ENCODE data around the gene FBF1.

FBF1 gene, protein sequence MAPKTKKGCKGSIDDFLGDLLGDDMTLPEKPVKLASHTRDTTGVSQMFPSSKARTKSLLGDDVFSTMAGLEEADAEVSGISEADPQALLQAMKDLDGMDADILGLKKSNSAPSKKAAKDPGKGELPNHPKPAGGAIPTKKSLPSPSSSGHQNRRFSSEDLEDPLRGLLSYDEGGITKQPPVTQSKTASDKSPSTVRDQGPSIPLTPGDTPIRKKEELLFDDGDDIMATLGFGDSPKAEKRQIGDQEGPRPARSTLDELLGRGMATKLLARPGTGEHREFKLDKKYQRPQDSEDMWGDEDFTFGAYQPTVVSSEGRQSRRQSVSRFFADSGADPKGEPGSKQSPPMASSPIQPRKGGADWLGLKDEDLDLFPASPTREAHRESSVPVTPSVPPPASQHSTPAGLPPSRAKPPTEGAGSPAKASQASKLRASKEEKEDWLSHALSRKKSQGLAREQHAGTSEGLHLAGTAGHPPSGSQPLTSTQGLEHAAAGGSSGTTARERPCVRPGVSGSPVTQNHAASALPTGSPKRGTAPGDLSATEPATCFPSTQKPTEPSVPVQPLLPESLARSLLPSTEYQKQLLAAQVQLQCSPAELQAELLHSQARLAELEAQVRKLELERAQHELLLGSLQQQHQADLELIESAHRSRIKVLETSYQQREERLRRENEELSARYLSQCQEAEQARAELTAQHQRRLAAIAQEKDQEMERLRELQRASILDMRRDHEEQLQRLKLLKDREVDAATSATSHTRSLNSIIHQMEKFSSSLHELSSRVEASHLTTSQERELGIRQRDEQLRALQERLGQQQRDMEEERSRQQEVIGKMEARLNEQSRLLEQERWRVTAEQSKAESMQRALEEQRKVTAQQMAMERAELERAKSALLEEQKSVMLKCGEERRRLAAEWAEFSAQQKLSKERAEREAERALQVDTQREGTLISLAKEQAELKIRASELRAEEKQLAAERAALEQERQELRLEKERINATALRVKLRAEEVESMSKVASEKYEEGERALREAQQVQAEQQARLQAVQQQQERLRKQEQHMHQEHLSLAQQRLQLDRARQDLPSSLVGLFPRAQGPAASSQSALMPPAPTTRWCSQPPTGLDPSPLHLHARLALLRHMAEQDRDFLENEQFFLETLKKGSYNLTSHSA

DNA sequence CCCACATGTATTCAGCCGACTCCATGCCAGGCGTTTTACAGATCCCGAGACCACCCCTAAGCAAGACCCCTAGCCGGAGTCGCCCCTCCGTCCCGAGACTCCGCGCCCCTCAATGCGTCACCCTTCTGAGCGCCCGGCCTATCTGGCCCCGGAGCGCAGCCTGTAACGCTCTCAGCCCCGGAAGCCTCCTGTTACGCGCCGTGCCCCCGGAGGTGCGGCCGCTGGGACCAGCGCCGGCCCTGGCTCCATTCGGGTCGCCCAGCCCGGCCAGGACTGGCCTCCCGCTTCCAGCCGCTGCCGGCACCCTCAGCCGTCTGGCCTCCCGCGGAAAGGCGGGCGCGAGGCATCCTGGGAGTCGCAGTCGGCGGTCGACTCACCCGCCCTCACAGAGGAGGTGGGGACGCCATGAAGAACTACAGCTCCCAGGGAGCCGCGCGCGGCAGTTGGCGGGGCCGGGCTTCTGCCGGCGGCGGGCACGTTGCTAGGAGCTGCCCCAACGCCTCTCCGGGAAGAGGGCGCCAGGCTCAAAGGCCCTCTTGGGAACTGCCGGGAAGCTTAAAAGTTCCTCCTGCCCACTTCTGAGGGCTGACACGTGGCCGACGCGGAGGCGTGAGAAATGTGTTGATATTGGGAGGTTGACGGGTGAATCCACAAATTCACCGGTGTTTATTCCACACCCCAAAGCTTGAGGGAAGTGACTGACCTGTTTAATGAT, at the start of gene FBF1:
FBF1 (minus strand) TSS at position 316 of the 715 bp plus-strand sequence. CDS start 2,893 bp downstream, outside the sequence.
- no peak for TF ChIP-seq ZNF8 (CRISPR knock-in tag; IDR thresholded peaks at IDR 0.05)
- TF ChIP-seq ESRRG (CRISPR knock-in tag; IDR thresholded peaks at IDR 0.05) = 0 out of 2 replicates have a peak, but pooled peaks have one; percentile 68
- TF ChIP-seq OSR1 (CRISPR knock-in tag; IDR thresholded peaks at IDR 0.05) = no peak
- no peak for TF ChIP-seq BACH2 (CRISPR knock-in tag; IDR thresholded peaks at IDR 0.05; ENCODE audit: borderline replicate concordance)
- TF ChIP-seq, protein P1, sequence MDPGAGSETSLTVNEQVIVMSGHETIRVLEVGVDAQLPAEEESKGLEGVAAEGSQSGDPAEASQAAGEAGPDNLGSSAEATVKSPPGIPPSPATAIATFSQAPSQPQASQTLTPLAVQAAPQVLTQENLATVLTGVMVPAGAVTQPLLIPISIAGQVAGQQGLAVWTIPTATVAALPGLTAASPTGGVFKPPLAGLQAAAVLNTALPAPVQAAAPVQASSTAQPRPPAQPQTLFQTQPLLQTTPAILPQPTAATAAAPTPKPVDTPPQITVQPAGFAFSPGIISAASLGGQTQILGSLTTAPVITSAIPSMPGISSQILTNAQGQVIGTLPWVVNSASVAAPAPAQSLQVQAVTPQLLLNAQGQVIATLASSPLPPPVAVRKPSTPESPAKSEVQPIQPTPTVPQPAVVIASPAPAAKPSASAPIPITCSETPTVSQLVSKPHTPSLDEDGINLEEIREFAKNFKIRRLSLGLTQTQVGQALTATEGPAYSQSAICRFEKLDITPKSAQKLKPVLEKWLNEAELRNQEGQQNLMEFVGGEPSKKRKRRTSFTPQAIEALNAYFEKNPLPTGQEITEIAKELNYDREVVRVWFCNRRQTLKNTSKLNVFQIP (CRISPR knock-in tag; IDR thresholded peaks at IDR 0.05; ENCODE audit: borderline replicate concordance, low read depth) = no peak
- TF ChIP-seq TOX (CRISPR knock-in tag; IDR thresholded peaks at IDR 0.05; ENCODE audit: borderline replicate concordance) = no peak
- TF ChIP-seq ZC3H10 (CRISPR knock-in tag; IDR thresholded peaks at IDR 0.05) = peak; percentile 19; the same call in 1 of the 2 replicates
- TF ChIP-seq, protein P2, sequence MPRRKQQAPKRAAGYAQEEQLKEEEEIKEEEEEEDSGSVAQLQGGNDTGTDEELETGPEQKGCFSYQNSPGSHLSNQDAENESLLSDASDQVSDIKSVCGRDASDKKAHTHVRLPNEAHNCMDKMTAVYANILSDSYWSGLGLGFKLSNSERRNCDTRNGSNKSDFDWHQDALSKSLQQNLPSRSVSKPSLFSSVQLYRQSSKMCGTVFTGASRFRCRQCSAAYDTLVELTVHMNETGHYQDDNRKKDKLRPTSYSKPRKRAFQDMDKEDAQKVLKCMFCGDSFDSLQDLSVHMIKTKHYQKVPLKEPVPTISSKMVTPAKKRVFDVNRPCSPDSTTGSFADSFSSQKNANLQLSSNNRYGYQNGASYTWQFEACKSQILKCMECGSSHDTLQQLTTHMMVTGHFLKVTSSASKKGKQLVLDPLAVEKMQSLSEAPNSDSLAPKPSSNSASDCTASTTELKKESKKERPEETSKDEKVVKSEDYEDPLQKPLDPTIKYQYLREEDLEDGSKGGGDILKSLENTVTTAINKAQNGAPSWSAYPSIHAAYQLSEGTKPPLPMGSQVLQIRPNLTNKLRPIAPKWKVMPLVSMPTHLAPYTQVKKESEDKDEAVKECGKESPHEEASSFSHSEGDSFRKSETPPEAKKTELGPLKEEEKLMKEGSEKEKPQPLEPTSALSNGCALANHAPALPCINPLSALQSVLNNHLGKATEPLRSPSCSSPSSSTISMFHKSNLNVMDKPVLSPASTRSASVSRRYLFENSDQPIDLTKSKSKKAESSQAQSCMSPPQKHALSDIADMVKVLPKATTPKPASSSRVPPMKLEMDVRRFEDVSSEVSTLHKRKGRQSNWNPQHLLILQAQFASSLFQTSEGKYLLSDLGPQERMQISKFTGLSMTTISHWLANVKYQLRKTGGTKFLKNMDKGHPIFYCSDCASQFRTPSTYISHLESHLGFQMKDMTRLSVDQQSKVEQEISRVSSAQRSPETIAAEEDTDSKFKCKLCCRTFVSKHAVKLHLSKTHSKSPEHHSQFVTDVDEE (CRISPR knock-in tag; IDR thresholded peaks at IDR 0.05) = no peak
- TF ChIP-seq, protein P3, sequence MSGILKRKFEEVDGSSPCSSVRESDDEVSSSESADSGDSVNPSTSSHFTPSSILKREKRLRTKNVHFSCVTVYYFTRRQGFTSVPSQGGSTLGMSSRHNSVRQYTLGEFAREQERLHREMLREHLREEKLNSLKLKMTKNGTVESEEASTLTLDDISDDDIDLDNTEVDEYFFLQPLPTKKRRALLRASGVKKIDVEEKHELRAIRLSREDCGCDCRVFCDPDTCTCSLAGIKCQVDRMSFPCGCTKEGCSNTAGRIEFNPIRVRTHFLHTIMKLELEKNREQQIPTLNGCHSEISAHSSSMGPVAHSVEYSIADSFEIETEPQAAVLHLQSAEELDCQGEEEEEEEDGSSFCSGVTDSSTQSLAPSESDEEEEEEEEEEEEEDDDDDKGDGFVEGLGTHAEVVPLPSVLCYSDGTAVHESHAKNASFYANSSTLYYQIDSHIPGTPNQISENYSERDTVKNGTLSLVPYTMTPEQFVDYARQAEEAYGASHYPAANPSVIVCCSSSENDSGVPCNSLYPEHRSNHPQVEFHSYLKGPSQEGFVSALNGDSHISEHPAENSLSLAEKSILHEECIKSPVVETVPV (CRISPR knock-in tag; IDR thresholded peaks at IDR 0.05) = no peak; the same call in 1 of the 2 replicates
- 0 out of 2 replicates have a peak, but pooled peaks have one; percentile 66 for TF ChIP-seq CSDC2 (CRISPR knock-in tag; IDR thresholded peaks at IDR 0.05)
- TF ChIP-seq ARNTL (CRISPR knock-in tag; IDR thresholded peaks at IDR 0.05; ENCODE audit: borderline replicate concordance, low read depth) = no peak
- TF ChIP-seq RARB (CRISPR knock-in tag; IDR thresholded peaks at IDR 0.05) = no peak
- TF ChIP-seq ZNF70 (CRISPR knock-in tag; IDR thresholded peaks at IDR 0.05) = peak; percentile 66; the same call in 1 of the 2 replicates
- no peak for TF ChIP-seq SNAI2 (CRISPR knock-in tag; IDR thresholded peaks at IDR 0.05)
- TF ChIP-seq, protein P4, sequence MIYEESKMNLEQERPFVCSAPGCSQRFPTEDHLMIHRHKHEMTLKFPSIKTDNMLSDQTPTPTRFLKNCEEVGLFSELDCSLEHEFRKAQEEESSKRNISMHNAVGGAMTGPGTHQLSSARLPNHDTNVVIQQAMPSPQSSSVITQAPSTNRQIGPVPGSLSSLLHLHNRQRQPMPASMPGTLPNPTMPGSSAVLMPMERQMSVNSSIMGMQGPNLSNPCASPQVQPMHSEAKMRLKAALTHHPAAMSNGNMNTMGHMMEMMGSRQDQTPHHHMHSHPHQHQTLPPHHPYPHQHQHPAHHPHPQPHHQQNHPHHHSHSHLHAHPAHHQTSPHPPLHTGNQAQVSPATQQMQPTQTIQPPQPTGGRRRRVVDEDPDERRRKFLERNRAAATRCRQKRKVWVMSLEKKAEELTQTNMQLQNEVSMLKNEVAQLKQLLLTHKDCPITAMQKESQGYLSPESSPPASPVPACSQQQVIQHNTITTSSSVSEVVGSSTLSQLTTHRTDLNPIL (CRISPR knock-in tag; IDR thresholded peaks at IDR 0.05; ENCODE audit: low read depth) = no peak
- TF ChIP-seq ISL1 (CRISPR knock-in tag; IDR thresholded peaks at IDR 0.05) = no peak
- TF ChIP-seq ZNF565 (CRISPR knock-in tag; conservative IDR thresholded peaks at IDR 0.05; ENCODE audit: low read depth) = no peak
- TF ChIP-seq, protein P5, sequence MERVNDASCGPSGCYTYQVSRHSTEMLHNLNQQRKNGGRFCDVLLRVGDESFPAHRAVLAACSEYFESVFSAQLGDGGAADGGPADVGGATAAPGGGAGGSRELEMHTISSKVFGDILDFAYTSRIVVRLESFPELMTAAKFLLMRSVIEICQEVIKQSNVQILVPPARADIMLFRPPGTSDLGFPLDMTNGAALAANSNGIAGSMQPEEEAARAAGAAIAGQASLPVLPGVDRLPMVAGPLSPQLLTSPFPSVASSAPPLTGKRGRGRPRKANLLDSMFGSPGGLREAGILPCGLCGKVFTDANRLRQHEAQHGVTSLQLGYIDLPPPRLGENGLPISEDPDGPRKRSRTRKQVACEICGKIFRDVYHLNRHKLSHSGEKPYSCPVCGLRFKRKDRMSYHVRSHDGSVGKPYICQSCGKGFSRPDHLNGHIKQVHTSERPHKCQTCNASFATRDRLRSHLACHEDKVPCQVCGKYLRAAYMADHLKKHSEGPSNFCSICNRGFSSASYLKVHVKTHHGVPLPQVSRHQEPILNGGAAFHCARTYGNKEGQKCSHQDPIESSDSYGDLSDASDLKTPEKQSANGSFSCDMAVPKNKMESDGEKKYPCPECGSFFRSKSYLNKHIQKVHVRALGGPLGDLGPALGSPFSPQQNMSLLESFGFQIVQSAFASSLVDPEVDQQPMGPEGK (CRISPR knock-in tag; IDR thresholded peaks at IDR 0.05; ENCODE audit: borderline replicate concordance) = no peak
- TF ChIP-seq GLIS3 (CRISPR knock-in tag; IDR thresholded peaks at IDR 0.05) = peak; percentile 91
- no peak for TF ChIP-seq TCF4 (CRISPR knock-in tag; IDR thresholded peaks at IDR 0.05; ENCODE audit: borderline replicate concordance)
- no peak for TF ChIP-seq PPARA (CRISPR knock-in tag; IDR thresholded peaks at IDR 0.05; ENCODE audit: borderline replicate concordance)
- no peak for TF ChIP-seq ZFP30 (CRISPR knock-in tag; IDR thresholded peaks at IDR 0.05)
- no peak for TF ChIP-seq ZFP3 (CRISPR knock-in tag; IDR thresholded peaks at IDR 0.05)
- peak; percentile 100 for ATAC-seq
